ELR (cell line): ENCODE results near the gene FGD2.
"Not testable (repeated sequence)": the region's sequence is repeated elsewhere in the genome, so short reads cannot be mapped to it uniquely, and the experiment has no call there.

Experiments used
- DNase-seq: peaks from one replicate; pipeline ENCODE4 v3.0.0-alpha.2; 2015; ENCODE audit warnings: low read depth

Gene FGD2

DNA sequence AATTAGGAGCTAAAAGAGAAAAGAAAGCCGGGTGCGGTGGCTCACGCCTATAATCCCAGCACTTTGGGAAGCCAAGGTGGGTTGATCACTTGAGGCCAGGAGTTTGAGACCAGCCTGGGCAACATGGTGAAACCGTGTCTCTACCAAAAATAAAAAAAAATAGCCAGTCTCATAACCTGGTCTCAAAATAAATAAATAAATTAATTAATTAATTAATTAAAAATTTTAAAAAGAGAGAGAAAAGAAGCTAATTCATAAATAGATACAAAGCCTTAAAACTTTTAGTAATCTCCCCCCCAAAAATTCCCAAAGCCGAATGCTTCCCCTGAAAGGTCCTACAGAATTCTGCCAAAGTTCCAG lies 53.5 kb downstream of the FGD2 start:
- not testable (repeated sequence) for DNase-seq

GRCh38 chr6:37059344-37060194 lies 54.1 kb downstream of the FGD2 start:
- peak; percentile 99 for DNase-seq

GRCh38 chr6:37060195-37060559 lies 54.7 kb downstream of the FGD2 start:
- no peak for DNase-seq

- DNase-seq = no peak
Measured at GRCh38 chr6:37061157-37061804, 55.8 kb downstream of the FGD2 start.

- no peak for DNase-seq
Measured at GRCh38 chr6:37062424-37062823, 57.0 kb downstream of the FGD2 start.

DNA sequence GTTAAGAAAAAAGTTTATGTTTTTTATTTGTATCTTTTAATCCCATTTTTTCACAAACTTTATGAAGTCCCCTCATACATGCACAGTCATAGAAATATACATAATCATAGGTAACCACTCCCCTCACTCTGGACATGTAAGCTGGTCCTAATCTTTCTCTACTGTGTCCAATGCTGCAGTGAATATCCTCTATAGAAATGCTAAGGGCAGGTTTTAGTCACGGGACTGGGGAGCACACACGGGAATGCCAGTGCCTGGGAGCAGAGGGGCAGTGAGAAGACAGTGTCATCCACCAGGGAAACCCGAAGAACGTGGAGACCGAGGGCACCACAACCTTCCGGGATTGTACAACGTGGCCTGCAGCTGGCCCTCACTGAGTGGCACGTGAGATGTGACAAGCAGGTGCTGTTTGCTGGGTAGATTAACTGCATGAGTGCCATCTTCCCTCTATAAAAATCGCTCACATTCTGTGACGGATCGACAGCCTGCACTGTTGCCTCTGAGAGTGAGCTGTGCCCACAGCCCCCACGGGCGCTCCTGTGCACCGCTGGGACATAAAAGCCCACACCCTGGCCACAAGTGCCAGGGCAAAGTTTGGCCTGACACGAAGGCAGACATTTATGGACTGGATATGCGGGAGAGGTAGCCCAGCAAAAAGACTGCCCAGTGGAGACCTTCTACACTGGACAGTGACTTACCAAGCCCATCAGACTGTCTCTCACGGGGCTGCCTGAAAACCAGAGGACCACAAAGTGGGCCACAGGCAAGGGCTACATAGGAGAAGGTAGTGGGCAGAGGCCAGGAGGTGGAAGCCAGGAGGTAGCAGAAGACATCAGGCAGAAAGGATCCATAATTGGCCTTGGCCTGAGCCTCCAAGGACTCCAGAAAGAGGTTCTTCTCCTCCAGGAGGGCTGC lies 63.2 kb downstream of the FGD2 start:
- DNase-seq = no peak

DNA sequence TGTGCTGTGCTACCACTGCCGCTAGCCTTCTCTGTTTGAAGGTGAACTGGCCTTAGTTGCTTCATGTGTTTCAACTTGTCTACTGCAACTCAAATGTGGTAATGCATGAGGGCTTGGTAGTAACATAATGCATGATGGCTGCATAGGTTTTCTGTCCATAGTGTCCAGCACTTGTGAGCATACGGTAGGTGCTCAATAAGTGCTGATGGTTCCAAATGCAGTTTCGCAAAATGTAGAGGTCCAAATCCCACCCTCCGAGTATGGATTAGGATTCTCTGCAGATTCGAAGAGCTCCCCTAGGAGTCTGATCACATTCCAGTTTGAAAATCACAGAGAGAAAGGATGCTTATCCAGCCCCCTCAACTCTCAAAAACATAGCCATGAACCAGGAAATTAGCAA lies 64.2 kb downstream of the FGD2 start:
- no peak for DNase-seq

DNA sequence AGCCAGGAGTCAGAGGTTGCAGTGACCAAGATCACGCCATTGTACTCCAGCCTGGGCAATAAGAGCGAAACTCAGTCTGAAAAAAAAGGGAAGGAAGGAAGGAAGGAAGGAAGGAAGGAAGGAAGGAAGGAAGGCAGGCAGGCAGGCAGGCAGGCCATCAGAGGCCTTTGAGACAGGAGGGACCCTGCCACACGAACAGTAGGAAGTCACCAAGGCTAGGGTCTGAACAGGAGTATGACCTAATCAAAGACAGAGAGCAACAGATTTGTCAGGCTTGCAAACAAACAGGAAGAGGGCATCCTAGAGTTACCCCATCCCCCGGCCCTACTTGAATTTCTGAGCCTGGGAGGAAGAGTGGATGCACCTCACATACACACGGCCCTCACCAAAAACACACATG lies 67.1 kb downstream of the FGD2 start:
- DNase-seq = no peak

- no peak for DNase-seq
Measured at GRCh38 chr6:37074053-37074827, 68.8 kb downstream of the FGD2 start.

- no peak for DNase-seq
Measured at GRCh38 chr6:37077191-37077904, 71.9 kb downstream of the FGD2 start.

GRCh38 chr6:37077905-37078296 lies 72.4 kb downstream of the FGD2 start:
- peak; percentile 26 for DNase-seq
